BE2C (cell line): ENCODE measurements around the gene SLC22A12.
"Not testable (repeated sequence)": the region's sequence is repeated elsewhere in the genome, so short reads cannot be mapped to it uniquely, and the experiment has no call there.

Experiments used
- DNase-seq: peaks from one replicate; pipeline ENCODE4 v3.0.0-alpha.2; 2020
- H3K27me3 ChIP-seq: fragments of 250-450 bp; sonication (Bioruptor Pico); 2 replicates; pipeline ENCODE4 v1.5.1; 2020; ENCODE audit warnings: mild to moderate bottlenecking
- H3K36me3 ChIP-seq: fragments of 250-450 bp; sonication (Bioruptor Pico); 2 replicates; pipeline ENCODE4 v1.5.1; 2020; ENCODE audit warnings: mild to moderate bottlenecking
- H3K4me1 ChIP-seq: fragments of 250-450 bp; sonication (Bioruptor Pico); 2 replicates; pipeline ENCODE4 v1.5.1; 2020
- H3K4me3 ChIP-seq: 2 replicates; pipeline ENCODE4 v1.5.1; 2011; ENCODE audit warnings: low read depth, low read length
- H3K9me3 ChIP-seq: fragments of 250-450 bp; sonication (Bioruptor Pico); 2 replicates; pipeline ENCODE4 v1.5.1; 2020
- TF ChIP-seq, protein P1 (sequence below): IDR thresholded peaks from 2 replicates; pipeline ENCODE4 v1.5.1; 2012; ENCODE audit warnings: mild to moderate bottlenecking, low read depth, low read length

Gene SLC22A12

DNA sequence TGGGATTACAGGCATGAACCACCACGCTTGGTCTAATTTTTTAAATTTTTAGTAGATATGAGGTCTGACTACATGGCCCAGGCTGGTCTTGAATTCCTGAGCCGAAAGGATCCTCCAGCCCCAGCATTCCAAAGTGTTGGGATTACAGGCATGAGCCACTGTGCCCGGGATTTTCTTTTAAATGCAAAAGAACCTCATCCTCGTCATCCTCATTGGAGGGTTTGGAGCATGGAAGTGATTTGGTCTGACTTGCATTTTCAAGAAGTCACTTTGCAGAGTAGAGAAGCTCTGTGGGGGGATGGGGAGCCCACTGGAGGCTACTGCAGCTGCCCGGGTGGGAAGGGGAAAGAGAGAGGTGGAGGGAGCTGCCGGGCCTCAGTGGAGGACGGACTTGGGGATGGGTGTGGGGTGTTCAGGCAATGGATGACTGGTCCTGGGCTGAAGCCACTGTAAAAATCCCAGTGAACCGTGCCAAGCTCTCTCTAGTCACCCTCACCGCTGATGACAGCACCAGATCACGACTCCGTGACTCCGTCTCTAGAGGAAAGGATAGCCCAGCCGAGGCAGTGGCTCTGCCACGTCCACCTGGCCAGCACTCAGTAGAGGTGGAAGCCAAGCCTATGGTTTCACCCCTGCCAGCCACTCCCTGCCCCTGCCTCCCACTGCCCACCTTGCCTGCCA lies 32.8 kb upstream of the SLC22A12 start:
- no peak for DNase-seq

DNA sequence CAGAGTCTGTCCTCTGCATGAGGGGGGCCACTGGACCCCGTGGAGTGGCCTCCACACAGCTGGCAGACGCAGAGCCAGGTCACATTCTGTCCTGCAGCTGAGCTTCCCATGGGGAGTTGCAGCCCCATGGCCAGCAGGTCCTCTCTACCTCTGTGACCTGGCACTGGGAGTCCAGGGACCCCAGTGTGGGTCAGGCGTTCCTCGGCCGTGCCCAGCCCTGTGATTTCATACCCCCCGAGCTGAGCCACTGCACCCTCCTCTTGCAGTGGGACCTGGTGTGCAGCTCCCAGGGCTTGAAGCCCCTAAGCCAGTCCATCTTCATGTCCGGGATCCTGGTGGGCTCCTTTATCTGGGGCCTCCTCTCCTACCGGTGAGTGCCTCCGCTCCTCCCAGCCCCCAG lies 32.2 kb upstream of the SLC22A12 start:
- TF ChIP-seq, protein P1, sequence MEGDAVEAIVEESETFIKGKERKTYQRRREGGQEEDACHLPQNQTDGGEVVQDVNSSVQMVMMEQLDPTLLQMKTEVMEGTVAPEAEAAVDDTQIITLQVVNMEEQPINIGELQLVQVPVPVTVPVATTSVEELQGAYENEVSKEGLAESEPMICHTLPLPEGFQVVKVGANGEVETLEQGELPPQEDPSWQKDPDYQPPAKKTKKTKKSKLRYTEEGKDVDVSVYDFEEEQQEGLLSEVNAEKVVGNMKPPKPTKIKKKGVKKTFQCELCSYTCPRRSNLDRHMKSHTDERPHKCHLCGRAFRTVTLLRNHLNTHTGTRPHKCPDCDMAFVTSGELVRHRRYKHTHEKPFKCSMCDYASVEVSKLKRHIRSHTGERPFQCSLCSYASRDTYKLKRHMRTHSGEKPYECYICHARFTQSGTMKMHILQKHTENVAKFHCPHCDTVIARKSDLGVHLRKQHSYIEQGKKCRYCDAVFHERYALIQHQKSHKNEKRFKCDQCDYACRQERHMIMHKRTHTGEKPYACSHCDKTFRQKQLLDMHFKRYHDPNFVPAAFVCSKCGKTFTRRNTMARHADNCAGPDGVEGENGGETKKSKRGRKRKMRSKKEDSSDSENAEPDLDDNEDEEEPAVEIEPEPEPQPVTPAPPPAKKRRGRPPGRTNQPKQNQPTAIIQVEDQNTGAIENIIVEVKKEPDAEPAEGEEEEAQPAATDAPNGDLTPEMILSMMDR = no peak
- no peak for DNase-seq
- H3K4me3 ChIP-seq = no peak overlapping the region
- no peaks in the 10 kb centered on the region for H3K4me1 ChIP-seq
- no peaks in the 10 kb centered on the region for H3K9me3 ChIP-seq
- no peaks in the 10 kb centered on the region for H3K36me3 ChIP-seq
- H3K27me3 ChIP-seq = no peaks in the 10 kb centered on the region

More for the DNA sequence above, 32.8 kb upstream of the SLC22A12 start:
- TF ChIP-seq, protein P1 = no peak
- Histone ChIP-seq H3K27me3 (no peaks in the 10 kb centered on the region), H3K9me3 (no peaks in the 10 kb centered on the region), H3K4me3 (no peak overlapping the region), H3K4me1 (no peaks in the 10 kb centered on the region), H3K36me3 (no peaks in the 10 kb centered on the region)

DNA sequence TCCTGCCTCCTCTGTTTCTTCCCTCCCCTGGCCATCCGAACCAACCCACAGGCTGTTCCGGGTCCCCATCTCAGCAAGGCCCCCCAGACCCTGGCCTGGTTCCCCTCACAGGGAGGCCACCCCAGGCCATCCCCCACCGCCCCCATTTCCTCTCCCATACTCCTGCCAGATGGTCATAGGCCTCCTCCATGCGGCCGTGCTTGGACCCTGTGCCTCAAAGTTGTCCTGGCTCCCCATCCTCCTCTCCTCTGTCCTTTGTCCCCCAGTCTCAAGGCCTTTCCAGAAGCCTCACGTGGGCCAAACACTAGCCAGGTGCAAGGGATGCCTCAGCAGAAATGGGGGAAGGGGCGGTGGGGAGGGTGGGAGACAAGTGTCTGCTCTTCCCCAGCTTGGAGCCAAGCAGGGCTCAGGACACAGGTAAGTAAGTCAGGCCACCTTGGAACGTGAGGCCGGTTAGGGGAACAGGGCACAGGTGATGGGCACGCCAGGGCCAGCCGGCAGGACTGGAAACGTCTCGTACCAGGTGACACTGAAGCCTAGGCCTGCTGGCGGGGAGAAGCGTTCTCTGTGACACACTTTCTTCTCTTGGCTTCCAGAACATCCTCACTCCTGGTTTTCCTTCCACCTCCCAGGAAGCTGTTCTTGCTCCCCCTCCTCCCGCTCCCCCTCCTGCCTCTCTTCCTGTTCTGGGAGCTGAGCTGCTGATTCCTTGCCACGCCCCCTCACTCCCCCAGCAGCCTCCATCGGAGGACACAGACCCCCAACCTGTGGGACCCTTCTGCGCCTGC lies 31.5 kb upstream of the SLC22A12 start:
- Histone ChIP-seq H3K27me3 (no peaks in the 10 kb centered on the region), H3K4me3 (no peak overlapping the region), H3K9me3 (no peaks in the 10 kb centered on the region), H3K36me3 (no peaks in the 10 kb centered on the region), H3K4me1 (no peaks in the 10 kb centered on the region)
- DNase-seq = no peak
- TF ChIP-seq, protein P1 = no peak

DNA sequence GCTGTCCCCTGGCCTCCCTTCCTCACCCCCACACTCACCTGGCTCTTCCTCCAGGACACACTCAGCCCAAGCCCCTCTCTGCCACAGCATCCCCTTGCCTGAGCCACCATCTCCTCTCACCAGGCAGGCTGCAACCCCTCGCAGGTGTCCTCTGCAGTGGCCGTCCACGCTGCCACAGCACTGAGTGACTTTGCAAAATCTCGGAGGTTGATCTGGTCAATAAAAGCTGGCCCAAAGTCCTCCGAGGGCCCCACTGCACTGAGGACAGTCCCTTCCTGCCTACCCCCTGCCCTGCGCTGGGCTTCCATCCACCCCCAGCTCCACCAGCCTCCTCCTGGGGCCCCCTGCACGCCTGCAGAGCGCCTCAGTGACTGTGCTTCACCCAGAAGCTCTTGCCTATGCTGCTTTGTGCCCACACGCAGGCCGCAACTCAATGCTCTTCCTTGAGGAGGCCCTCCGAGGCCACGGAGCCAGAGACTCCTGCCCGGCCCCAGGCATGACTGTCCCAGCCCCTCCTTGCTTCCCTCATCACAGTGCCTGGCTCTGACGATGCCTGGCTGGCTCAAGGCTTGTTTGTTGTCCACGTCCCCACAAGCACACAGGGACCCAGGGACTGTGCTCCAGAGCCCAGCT lies 30.8 kb upstream of the SLC22A12 start:
- H3K4me3 ChIP-seq = no peak overlapping the region
- H3K9me3 ChIP-seq = no peaks in the 10 kb centered on the region
- DNase-seq = no peak
- no peaks in the 10 kb centered on the region for H3K27me3 ChIP-seq
- no peaks in the 10 kb centered on the region for H3K36me3 ChIP-seq
- H3K4me1 ChIP-seq = no peaks in the 10 kb centered on the region
- TF ChIP-seq, protein P1 = no peak

DNA sequence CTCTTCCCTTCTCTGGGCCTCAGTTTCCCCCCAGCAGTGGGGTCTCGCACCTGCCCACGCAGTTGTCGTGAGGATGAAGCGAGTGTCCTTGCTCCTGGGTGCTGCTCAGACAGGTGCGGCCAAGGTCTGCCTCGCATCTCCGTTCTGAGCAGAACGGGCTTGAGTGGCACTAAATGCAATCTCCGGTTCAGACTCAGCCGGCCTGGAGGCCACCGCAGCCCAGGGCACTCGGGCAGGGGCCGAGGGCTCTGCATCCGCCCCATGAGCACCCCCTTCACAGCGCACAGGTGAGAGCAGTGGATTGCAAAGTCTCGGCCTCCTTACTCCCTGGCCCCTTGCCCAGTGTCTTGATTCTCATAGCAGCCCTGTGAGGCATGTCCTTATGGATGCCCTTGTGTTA lies 30.1 kb upstream of the SLC22A12 start:
- TF ChIP-seq, protein P1 = no peak
- H3K27me3 ChIP-seq = no peaks in the 10 kb centered on the region

DNA sequence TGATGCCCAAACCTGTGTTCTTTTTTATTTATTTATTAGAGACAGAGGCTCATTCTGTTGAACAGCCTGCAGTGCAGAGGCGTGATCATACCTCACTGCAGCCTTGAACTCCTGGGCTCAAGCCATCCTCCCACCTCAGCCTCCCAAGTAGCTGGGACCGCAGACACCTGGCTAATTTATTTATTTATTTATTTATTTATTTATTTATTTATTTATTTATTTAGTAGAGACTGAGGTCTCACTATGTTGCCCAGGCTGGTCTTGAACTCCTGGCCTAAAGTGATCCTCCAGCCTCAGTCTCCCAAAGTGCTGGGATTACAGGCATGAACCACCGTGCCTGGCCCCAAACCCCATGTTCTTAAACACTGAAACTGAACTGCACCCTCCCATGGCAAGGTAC lies 29.6 kb upstream of the SLC22A12 start:
- not testable (repeated sequence) for H3K36me3 ChIP-seq, DNase-seq, H3K4me3 ChIP-seq, H3K27me3 ChIP-seq, H3K9me3 ChIP-seq, H3K4me1 ChIP-seq

More for the DNA sequence above, 30.1 kb upstream of the SLC22A12 start:
- H3K4me3 ChIP-seq = no peak overlapping the region
- no peaks in the 10 kb centered on the region for H3K4me1 ChIP-seq
- DNase-seq = no peak
- no peaks in the 10 kb centered on the region for H3K36me3 ChIP-seq
- H3K9me3 ChIP-seq = no peaks in the 10 kb centered on the region
